Thyroid gland (tissue), 4 donors: ENCODE results near the gene VRK3.

Experiments
- POLR2A ChIP-seq, 2 donors: fragments of 450-650 bp; IDR thresholded peaks; one replicate each; pipeline ENCODE4 v1.6.1; 2017; ENCODE audit warnings: antibody characterized with exemption in 2 of 2, mild to moderate bottlenecking in 2 of 2, moderate library complexity in 1 of 2
- TF ChIP-seq, protein P1 (sequence below), 6 experiments: fragments of 200-600 bp in 3 of 6; fragments of 450-650 bp in 3 of 6; sonication (generic) in 3 of 6; IDR thresholded peaks; one replicate each; pipeline ENCODE4 v1.5.1; 2016 to 2019; ENCODE audit warnings: antibody characterized with exemption in 6 of 6, mild to moderate bottlenecking in 2 of 6, inconsistent platforms in 1 of 6, moderate library complexity in 1 of 6

DNA sequence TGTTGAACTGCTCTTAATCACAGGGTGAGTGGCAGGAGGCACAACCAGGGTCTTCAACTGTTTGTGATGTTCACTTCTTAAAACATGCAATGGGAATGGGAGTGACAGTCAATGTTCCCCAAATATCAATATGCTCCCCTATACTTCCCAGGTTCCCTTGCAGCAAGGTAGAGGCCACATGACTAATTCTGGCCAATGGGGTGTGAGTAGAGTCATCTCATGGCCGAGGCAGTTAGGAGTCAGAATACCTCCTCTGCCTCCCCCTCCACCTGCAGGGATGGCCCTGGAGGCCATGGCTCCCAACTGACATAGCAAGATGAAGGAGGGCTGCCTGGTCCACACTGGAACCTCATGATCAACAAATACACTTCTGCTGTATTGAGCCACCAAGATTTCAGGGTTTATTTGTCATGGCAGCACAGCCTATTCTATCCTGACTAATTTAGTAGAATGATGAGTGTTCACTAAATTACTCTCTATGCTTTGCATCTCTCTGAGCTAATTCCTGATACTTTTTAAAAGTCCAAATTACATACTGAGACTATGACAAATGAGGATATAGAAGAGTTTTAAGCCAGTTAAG is 8.9 kb downstream of the VRK3 start:
- TF ChIP-seq, protein P1, sequence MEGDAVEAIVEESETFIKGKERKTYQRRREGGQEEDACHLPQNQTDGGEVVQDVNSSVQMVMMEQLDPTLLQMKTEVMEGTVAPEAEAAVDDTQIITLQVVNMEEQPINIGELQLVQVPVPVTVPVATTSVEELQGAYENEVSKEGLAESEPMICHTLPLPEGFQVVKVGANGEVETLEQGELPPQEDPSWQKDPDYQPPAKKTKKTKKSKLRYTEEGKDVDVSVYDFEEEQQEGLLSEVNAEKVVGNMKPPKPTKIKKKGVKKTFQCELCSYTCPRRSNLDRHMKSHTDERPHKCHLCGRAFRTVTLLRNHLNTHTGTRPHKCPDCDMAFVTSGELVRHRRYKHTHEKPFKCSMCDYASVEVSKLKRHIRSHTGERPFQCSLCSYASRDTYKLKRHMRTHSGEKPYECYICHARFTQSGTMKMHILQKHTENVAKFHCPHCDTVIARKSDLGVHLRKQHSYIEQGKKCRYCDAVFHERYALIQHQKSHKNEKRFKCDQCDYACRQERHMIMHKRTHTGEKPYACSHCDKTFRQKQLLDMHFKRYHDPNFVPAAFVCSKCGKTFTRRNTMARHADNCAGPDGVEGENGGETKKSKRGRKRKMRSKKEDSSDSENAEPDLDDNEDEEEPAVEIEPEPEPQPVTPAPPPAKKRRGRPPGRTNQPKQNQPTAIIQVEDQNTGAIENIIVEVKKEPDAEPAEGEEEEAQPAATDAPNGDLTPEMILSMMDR (IDR thresholded peaks at IDR 0.05): no peak
- no peak for TF ChIP-seq POLR2A (IDR thresholded peaks at IDR 0.05)
